MCF 10A (cell line): ENCODE data around the gene GID8. TPM values are rescaled to one million over a fixed set of nuclear protein-coding genes. Genes with fewer than 3 reads are reported as not detected.

Source experiments
- BruUV-seq: library from RNA; stranded (reverse); fragments of 400-500 nt; replicated peaks from 2 replicates; lab custom pipeline; 2021; lab: Mats Ljungman, UMichigan
- CTCF ChIA-PET: fragments of 300-600 bp; sonication (Branson Sonifier 250); formaldehyde crosslinking; extraction: SDS; loops from one replicate; lab custom pipeline; 2021; ENCODE audit warnings: antibody characterized with exemption, inconsistent platforms; lab: Yijun Ruan, JAX
- POLR2A ChIA-PET: fragments of 300-600, 350-650 bp; sonication (Branson Sonifier 250); formaldehyde crosslinking; extraction: SDS; loops from one replicate; lab custom pipeline; 2020; ENCODE audit warnings: antibody characterized with exemption, inconsistent platforms; lab: Yijun Ruan, JAX
- DNase-seq: peaks from one replicate; pipeline ENCODE4 v3.0.0-alpha.2; 2018; ENCODE audit not compliant: unreplicated experiment
- H3K27ac Mint-ChIP-seq: one replicate; pipeline ENCODE4 v1.8.0; 2022; ENCODE audit warnings: mild to moderate bottlenecking, low read depth, mixed read lengths; ENCODE audit not compliant: unreplicated experiment
- H3K27me3 Mint-ChIP-seq: one replicate; pipeline ENCODE4 v1.8.0; 2022; ENCODE audit warnings: mixed read lengths; ENCODE audit not compliant: insufficient read depth, unreplicated experiment
- H3K36me3 Mint-ChIP-seq: one replicate; pipeline ENCODE4 v1.8.0; 2022; ENCODE audit warnings: mild to moderate bottlenecking, moderate library complexity, mixed read lengths; ENCODE audit not compliant: insufficient read depth, unreplicated experiment
- H3K4me1 Mint-ChIP-seq: one replicate; pipeline ENCODE4 v1.8.0; 2022; ENCODE audit warnings: mixed read lengths; ENCODE audit not compliant: insufficient read depth, unreplicated experiment
- H3K4me3 Mint-ChIP-seq: one replicate; pipeline ENCODE4 v1.8.0; 2022; ENCODE audit warnings: mild to moderate bottlenecking, moderate library complexity, mixed read lengths; ENCODE audit not compliant: unreplicated experiment
- H3K9me3 Mint-ChIP-seq: one replicate; pipeline ENCODE4 v1.8.0; 2022; ENCODE audit warnings: mixed read lengths; ENCODE audit not compliant: unreplicated experiment
- CTCF ChIP-seq: fragments of 200-600 bp; IDR thresholded peaks from one replicate; pipeline ENCODE4 v1.8.0; 2022; ENCODE audit warnings: antibody characterized with exemption, mild to moderate bottlenecking; ENCODE audit not compliant: unreplicated experiment
- intact Hi-C: fragments of 100-400 bp; cut with micrococcal nuclease; formaldehyde crosslinking; loops from 2 replicates; pipeline ENCODE4 v1.14.1; 2022
- total RNA-seq: library from RNA; stranded (reverse); gene quantifications from 2 replicates; pipeline ENCODE4 v1.2.3, GENCODE V29; 2022

GID8 gene
- total RNA-seq, 1 experiment from 2014 or later = 31.6 TPM

- intact Hi-C loops = no loop called here
- POLR2A ChIA-PET = interaction anchor here (0.5 to 6.2 kb wide), 20 partner anchors 9 to 940 kb away, joined by 3 to 341 read pairs (median 4); partner anchors contain the start of genes GID8, RPS21, TCFL5 and TPD52L2
- Mint-ChIP-seq H3K27me3 (no peaks in the 10 kb centered on the region), H3K27ac (peak overlapping the region; percentile 95), H3K4me1 (peaks cover 33% of the 10 kb centered on the region), H3K9me3 (no peaks in the 10 kb centered on the region), H3K4me3 (peak overlapping the region; percentile 76), H3K36me3 (peaks cover 10% of the 10 kb centered on the region)
- TF ChIP-seq CTCF = no peak
- peak; percentile 61 for DNase-seq
- BruUV-seq = no TSS peak
- CTCF ChIA-PET = interaction anchor here (0.8 to 2.2 kb wide), 6 partner anchors 10 to 291 kb away, joined by 3 to 8 read pairs (median 3); partner anchors contain the start of gene YTHDF1
Measured at GRCh38 chr20:62924442-62925075, 13.4 kb upstream of the GID8 start.

GRCh38 chr20:62925076-62925419, 12.9 kb upstream of the GID8 start:
- peaks cover 35% of the 10 kb centered on the region for H3K4me1 Mint-ChIP-seq
- DNase-seq = no peak
- POLR2A ChIA-PET = interaction anchor here (0.6 to 6.2 kb wide), 18 partner anchors 9 to 948 kb away, joined by 3 to 341 read pairs (median 4); partner anchors contain the start of genes GID8, RPS21, SLCO4A1 and TCFL5
- H3K9me3 Mint-ChIP-seq = no peaks in the 10 kb centered on the region
- intact Hi-C loops = no loop called here
- H3K36me3 Mint-ChIP-seq = peaks cover 10% of the 10 kb centered on the region
- peak overlapping the region; percentile 76 for H3K4me3 Mint-ChIP-seq
- CTCF ChIA-PET = interaction anchor here (0.7 to 2.2 kb wide), 7 partner anchors 10 to 290 kb away, joined by 3 to 8 read pairs (median 3); partner anchors contain the start of gene YTHDF1
- H3K27ac Mint-ChIP-seq = peak overlapping the region; percentile 95
- TSS peak; percentile 73 for BruUV-seq
- no peak for TF ChIP-seq CTCF
- H3K27me3 Mint-ChIP-seq = no peaks in the 10 kb centered on the region

- DNase-seq = peak; percentile 31
- H3K4me1 Mint-ChIP-seq = peaks cover 36% of the 10 kb centered on the region
- no peaks in the 10 kb centered on the region for H3K9me3 Mint-ChIP-seq
- no TSS peak for BruUV-seq
- H3K4me3 Mint-ChIP-seq = peak overlapping the region; percentile 76
- intact Hi-C loops = no loop called here
- peaks cover 10% of the 10 kb centered on the region for H3K36me3 Mint-ChIP-seq
- TF ChIP-seq CTCF = no peak
- no peaks in the 10 kb centered on the region for H3K27me3 Mint-ChIP-seq
- CTCF ChIA-PET = interaction anchor here (0.5 to 2.2 kb wide), 10 partner anchors 9 to 290 kb away, joined by 3 to 8 read pairs (median 3); partner anchors contain the start of gene YTHDF1
- POLR2A ChIA-PET = interaction anchor here (0.6 to 6.2 kb wide), 16 partner anchors 10 to 947 kb away, joined by 3 to 341 read pairs (median 5); partner anchors contain the start of genes GID8, MRGBP, RPS21 and SLCO4A1
- H3K27ac Mint-ChIP-seq = peak overlapping the region; percentile 95
Measured at GRCh38 chr20:62925420-62926228, 12.3 kb upstream of the GID8 start.
